GM18502 (cell line): Measurements from ENCODE around the gene SLC5A1.

Experiments
- ATAC-seq: cut with Tn5 transposase; IDR thresholded peaks from one replicate; pipeline ENCODE4 v1.9.1; 2021; ENCODE audit warnings: mild to moderate bottlenecking; ENCODE audit not compliant: unreplicated experiment, poor library complexity

Gene SLC5A1

GRCh38 chr22:32042924-32043323 lies at the start of gene SLC5A1:
Gene SLC5A1 (plus strand): TSS chr22:32043261. CDS start chr22:32043282, 21 bp downstream.
- no peak for ATAC-seq

DNA sequence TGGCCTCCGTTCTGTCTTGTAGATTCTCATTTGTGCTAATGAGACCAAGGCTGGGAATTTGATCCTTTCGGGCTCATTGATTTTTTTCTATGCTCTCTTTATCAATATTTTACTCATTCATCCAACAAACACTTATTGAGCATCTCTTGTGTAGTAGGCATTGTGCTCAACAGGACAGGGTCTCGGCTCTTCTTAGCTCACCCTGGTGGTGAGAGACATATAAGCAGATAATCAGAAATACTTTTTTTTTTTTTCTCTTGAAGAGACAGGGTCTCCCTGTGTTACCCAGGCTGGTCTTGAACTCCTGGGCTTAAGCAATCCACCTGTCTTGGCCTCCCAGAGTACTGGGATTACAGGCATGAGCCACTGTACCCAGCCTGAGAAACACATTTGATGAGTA lies 48.0 kb upstream of the SLC5A1 start:
- no peak for ATAC-seq

DNA sequence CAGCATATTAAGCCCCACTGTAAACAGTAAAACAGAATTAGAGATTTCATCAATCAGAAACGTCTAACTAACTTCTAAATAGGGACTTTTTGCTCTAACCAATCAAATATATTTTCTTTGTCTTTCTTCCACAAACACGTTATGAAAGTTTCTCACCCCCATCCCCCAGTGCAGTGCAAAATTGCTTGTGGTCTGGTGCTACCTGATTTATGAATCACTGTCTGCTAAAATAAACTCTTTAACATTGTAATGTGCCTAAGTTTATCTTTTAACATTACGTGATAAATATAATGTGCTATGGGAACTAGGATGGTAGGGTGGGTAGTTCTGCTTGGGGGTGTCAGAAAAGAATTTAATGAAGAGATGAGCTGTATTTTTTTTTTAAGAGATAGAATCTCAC lies 47.3 kb upstream of the SLC5A1 start:
- ATAC-seq, result no peak

DNA sequence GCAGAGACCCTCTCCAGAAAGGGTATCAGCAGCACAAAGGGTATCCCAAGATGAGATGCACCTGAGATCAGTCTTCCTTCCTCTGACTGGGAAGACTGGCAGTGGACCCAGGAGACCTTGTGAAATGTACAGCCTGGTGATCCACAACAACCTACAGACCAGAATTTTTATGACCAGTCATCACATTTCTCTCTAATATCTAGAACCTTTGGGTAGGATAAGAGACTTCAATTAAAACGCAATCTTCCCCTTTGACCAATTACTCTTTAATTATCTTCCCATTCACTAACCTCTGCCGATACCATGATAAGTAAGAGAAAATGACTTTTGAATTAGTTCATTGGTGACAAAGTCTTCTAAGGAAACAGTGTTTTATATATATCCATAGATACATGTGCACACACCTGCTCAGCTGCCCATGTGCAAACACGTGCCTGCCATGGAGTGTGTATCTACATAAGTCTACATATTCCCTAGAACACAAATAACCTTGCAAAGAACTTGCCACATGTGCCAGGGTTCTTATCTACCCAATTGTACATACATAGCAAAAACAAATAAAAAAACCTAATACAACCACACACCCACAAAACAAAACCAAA lies 44.2 kb upstream of the SLC5A1 start:
- ATAC-seq, result no peak

GRCh38 chr22:32000181-32000580 lies 42.9 kb upstream of the SLC5A1 start:
- no peak for ATAC-seq

GRCh38 chr22:32005453-32005852 lies 37.6 kb upstream of the SLC5A1 start:
- no peak for ATAC-seq

- no peak for ATAC-seq
Measured at GRCh38 chr22:32013200-32013599, 29.9 kb upstream of the SLC5A1 start.

GRCh38 chr22:32016081-32016480 lies 27.0 kb upstream of the SLC5A1 start:
- no peak for ATAC-seq

DNA sequence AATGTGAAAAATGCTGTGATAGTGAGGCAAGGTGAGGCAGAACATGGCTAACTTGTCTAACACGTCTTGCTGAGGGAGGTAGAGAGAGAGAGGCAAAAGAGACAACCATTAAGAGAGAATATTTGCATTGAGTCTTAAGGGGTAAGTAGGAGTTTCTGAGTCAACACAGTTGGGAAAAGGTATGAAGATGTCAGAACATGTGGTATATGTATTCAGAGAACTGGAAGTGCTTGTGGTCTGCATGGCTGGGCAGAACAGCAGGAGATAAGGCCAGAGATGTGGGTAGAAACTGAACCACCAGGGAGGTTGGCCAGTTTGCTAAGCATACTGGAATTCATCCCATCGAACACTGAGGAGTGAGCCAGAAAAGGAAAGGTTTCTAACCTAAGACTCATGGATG lies 25.0 kb upstream of the SLC5A1 start:
- ATAC-seq, result no peak

- no peak for ATAC-seq
Measured at GRCh38 chr22:32020117-32020516, 22.9 kb upstream of the SLC5A1 start.

DNA sequence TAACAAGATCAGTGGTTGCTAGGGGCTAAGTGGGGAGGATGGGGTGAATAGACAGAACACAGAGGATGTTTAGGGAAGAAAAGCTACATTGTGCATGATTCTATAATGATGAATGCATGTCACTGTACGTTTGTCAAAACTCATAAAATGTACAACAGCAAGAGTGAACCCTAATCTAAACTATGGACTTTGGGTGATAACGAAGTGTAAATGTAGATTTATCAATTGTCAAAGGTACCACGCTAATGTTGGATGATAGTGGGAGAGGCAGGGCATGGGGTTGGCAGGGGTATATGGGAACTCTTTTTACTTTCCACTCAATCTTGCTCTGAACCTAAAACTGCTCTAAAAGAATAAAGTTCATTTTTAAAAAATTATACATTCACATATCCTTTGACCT lies 21.3 kb upstream of the SLC5A1 start:
- no peak for ATAC-seq

GRCh38 chr22:32023251-32023827 lies 19.7 kb upstream of the SLC5A1 start:
- no peak for ATAC-seq

GRCh38 chr22:32024796-32025195 lies 18.3 kb upstream of the SLC5A1 start:
- no peak for ATAC-seq

DNA sequence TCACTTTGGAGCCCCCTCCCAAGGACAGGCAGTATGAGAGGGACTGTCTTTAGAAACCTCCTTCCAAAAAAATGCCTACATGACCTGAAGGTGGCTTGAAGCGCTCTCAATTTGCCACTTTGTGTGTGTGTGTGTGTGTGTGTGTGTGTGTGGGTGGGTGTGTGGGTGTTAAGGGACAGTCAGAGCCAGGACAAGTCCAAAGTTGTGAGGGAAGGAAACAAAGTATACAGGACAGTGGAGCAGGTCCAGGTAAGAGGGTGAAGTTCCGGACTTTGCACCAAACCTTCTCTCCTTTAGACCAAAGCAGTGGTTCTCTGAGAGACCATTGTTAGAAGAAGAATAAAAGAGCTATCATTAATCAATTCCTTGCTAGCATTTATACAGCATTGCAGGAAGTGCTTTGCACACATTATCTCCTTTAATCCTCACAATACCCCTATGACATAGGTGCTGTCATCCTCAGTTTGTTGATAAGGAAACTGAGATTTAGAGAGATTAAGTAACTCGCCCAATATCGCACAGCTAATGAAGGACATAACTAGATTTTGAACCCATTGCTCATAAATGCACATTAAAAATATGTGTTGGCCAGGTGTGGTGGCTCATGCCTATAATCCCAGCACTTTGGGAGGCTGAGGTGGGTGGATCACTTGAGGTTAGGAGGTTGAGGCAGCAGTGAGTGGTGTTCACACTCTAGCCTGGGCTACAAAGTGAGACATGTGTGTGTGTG lies 12.4 kb upstream of the SLC5A1 start:
- ATAC-seq, result no peak

DNA sequence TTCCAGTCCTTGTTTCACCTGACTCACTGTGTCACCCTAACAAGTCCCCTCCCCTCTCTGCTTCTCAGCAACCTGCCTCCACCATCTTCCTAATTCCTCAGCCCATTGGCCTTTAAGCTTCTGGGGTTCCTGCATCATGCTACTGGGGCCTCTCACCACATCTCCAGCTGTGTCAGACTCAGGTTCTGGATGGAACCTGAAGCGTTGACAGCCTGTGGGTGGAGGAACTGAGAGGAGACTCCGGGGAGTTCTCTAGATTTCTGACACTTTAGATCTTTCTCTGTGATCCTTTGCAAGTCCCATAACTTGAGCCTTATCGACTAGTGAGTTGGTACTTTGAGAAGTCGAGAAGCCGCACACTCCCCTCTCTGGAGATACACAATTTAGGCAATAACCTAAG lies 11.6 kb upstream of the SLC5A1 start:
- ATAC-seq, result no peak

- ATAC-seq, result no peak
Measured at GRCh38 chr22:32034275-32034674, 8.8 kb upstream of the SLC5A1 start.

- no peak for ATAC-seq
Measured at GRCh38 chr22:32037236-32037635, 5.8 kb upstream of the SLC5A1 start.

DNA sequence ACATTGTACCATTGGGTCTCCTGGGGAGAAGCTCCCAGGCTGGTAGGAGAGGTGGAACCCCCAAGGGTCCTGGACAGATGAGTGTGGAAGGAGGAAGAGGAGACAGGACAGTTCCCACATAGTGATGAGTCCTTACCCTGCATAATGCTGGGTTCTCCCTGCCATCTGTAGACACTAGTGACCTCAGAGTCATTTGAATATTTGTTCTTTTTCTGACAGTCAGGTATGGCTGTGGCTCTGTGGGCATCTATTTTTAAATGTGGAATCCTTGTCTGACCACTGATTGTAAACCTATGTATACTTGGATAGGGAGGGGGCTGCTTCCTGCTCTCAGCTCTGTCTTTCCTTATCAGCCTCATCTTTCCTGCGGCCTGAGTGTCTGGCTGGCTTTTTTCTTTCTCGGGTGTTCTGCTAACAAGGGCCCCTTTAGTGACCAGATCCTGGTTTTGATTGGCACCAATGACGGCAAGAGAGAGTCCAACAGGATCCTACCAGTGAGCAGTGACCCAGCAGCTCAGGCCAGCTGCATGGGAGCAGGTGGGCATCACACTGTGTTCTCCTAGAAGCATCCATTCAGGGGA lies 2.6 kb upstream of the SLC5A1 start:
- ATAC-seq, result no peak

DNA sequence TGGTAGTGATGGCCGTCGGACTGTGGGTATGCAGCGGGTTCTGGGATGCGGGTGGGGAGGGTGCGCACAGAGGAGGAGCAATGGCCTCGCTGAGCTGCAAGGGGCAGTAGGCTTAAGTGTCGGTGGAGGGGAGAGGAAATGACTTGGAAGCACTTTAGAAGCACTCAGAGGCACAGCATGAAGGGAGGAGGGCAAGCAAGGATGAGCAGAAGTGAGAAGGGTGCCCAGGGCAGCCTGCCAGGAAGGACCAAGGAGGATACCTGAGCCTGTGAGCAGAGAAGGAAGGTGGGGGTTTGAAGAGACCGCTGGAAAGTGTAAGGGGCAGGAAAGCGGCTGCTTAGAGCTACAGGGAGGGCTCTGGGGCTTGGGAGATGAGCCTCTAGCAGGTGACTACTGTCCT lies 330 bp downstream of the SLC5A1 start:
- ATAC-seq, result no peak

DNA sequence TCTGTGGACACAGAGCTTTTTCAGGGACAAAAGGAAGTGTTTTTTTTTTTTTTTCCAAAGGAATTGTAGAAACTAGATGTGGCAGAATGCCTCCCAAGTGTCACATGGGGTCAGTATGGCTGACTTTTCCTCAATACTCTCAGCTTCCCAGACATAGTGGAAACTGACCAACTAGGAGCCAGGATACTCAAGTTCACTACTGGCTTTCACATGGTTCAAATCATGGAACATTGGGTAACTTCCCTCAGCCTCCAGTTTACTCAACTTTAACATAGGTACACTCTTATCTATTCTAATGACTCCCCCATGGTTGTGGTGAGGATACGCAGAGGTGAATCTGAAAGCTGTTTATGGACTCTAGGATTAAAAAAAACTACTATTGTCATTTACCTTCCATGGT lies 1.4 kb downstream of the SLC5A1 start:
- no peak for ATAC-seq

GRCh38 chr22:32044913-32045312 lies 1.9 kb downstream of the SLC5A1 start:
- ATAC-seq, result no peak

- ATAC-seq, result no peak
Measured at GRCh38 chr22:32048069-32048468, 5.0 kb downstream of the SLC5A1 start.
